VCaP (cell line): ENCODE measurements around the gene DCXR.

Experiments
- H3K27ac ChIP-seq: fragments of 450-650 bp; 2 replicates; pipeline ENCODE4 v1.5.1; 2017
- CTCF ChIP-seq: fragments of 450-650 bp; conservative IDR thresholded peaks from 2 replicates; pipeline ENCODE4 v1.5.1; 2017; ENCODE audit warnings: mild to moderate bottlenecking, moderate library complexity

Gene DCXR

GRCh38 chr17:82056729-82057621 is 19.5 kb upstream of the DCXR start:
- peak overlapping the region; percentile 95 for H3K27ac ChIP-seq
- no peak for TF ChIP-seq CTCF

- no peak for TF ChIP-seq CTCF
- H3K27ac ChIP-seq, result peak overlapping the region; percentile 95
Observed at GRCh38 chr17:82055965-82056728, 18.6 kb upstream of the DCXR start.

- H3K27ac ChIP-seq, result peak overlapping the region; percentile 95
- no peak for TF ChIP-seq CTCF
Observed at GRCh38 chr17:82055023-82055964, 17.8 kb upstream of the DCXR start.

- no peak for TF ChIP-seq CTCF
Observed at GRCh38 chr17:82054351-82055022, 17.0 kb upstream of the DCXR start.

GRCh38 chr17:82053556-82054263 is 16.2 kb upstream of the DCXR start:
- TF ChIP-seq CTCF, result no peak
- peak overlapping the region; percentile 1 for H3K27ac ChIP-seq

More at GRCh38 chr17:82054351-82055022, 17.0 kb upstream of the DCXR start:
- H3K27ac ChIP-seq, result peak overlapping the region; percentile 1; the same call in 1 of the 2 replicates

- no peak for TF ChIP-seq CTCF
- H3K27ac ChIP-seq, result peak overlapping the region; percentile 87; the same call in 1 of the 2 replicates
Observed at GRCh38 chr17:82053130-82053529, 15.6 kb upstream of the DCXR start.
